Measurements from ENCODE around the gene BMP7.

- TF ChIP-seq POLR2AphosphoS5 (IDR thresholded peaks at IDR 0.05) (no peak), CTCF (IDR thresholded peaks at IDR 0.05) (no peak)
Measured at GRCh38 chr20:57141492-57141891, 124.9 kb downstream of the BMP7 start.
